HPDE6-E6E7 (cell line): ENCODE measurements around the gene MAP3K8.
"Not testable (repeated sequence)": the region's sequence is repeated elsewhere in the genome, so short reads cannot be mapped to it uniquely, and the experiment has no call there.

Experiments
- DNase-seq: peaks from one replicate; pipeline ENCODE4 v3.0.0; 2011; ENCODE audit warnings: missing footprints; ENCODE audit errors: extremely low spot score

Gene MAP3K8

DNA sequence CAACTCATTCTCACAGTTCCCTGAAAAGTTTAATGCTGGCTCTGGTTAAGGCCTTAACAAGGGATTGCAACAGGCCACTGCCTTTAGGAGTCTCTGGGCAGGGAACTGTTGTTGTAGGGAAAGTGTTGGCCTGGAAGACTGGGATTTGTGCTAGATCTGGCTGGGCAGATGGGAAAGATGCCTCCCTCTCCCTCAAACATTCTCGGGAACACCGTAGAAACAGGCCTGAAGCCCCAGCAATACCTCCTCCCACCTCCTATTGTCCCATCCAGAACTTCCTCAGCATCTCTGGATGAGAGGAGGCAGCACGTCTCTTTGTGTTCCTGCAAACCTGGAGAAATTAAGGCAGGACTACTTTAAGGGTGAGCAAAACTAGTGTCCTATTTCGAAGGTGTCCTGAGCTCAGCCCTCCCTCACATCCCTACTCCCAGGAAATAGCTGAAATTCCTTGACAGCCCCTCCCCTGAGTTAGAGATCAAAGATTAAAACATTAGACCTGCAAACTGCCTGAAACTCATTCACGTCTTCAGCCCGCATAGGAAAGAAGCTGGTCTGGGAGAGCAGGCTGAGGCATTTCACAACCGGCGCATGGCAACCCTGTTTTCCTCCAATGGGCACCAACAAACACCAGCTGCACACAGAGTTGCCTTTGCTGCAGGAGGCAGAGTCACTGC is 10.9 kb upstream of the MAP3K8 start:
- DNase-seq, result no peak

DNA sequence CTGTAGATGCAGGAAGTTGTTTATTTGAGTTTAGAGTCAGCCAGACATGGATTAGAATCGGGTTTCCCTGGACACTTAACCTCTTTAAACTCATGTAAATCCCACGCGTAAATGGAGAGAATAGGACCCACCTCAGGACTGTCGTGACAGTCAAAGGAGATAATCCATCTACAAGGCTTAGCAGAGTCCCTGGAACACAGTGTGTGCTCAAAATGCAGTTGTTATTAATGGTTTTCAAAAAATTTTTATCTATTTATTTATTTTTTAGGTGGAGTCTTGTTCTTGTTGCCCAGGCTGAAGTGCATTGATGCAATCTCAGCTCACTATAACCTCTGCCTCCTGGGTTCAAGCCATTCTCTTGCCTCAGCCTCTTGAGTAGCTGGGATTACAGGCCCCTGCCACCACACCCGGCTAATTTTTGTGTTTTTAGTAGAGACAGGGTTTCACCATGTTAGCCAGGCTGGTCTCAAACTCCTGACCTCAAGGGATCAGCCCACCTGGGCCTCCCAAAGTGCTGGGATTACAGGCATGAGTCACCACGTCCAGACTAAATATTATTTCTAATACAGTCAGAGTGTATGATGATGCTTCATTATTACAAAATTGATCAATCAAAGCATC is 10.2 kb upstream of the MAP3K8 start:
- DNase-seq, result not testable (repeated sequence)

DNA sequence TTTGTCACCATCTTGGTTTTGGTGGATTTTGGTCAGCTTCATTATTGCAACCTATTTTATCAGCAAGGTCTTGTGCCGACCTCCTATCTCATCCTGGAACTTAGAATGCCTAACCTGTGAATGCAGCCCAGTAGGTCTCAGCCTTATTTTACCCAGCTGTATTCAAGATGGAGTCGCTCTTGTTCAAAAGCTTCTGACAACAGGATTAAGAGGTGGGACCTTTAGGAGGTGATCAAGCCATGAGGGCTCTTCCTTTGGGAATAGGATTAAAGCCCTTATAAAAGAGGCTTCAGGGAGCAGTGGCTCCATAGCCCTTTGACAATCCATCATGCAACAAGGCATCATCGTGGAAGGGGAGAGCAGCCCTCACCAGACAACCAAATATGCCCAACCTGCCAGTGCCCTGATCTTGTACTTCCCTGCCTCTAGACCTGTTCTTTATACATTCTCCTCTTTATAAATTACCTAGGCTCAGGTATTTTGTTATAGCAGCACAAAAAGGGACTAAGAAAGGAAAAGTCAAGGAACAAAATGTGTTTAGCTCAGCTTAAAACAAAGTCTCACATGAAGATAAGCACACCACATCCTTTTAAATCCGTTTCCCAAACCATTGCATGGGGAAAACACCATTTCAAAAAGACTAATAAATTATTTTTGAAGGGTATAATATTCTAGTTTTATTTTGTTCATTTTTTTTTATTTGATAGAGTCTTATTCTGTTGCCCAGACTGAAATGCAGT is 8.5 kb upstream of the MAP3K8 start:
- DNase-seq, result no peak

- DNase-seq, result no peak
Observed at GRCh38 chr10:30430544-30431298, 3.3 kb upstream of the MAP3K8 start.

DNA sequence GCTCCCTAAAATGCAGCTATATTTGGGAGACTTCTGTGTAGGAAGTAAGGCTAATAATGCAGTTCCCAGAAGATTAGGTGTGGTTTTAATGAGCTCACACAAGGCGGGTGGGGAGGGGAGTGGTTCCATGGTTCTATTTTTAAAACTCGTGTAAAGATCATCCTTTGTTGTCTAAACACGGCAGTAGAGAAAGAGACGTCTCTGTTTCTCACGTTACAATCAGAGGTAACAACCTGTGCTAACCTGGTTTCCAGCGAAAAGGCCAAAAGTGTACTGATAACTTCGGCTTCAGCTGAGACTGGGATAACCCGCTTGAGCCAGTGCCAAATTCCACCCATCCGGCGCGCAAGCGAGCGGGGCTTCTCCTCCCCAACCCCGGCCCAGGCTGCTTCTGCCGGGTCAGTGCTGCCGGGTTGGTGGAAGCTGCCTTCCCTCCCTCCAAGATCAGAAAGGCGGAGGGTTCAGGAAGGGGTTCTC is 2.5 kb upstream of the MAP3K8 start:
- DNase-seq, result no peak

DNA sequence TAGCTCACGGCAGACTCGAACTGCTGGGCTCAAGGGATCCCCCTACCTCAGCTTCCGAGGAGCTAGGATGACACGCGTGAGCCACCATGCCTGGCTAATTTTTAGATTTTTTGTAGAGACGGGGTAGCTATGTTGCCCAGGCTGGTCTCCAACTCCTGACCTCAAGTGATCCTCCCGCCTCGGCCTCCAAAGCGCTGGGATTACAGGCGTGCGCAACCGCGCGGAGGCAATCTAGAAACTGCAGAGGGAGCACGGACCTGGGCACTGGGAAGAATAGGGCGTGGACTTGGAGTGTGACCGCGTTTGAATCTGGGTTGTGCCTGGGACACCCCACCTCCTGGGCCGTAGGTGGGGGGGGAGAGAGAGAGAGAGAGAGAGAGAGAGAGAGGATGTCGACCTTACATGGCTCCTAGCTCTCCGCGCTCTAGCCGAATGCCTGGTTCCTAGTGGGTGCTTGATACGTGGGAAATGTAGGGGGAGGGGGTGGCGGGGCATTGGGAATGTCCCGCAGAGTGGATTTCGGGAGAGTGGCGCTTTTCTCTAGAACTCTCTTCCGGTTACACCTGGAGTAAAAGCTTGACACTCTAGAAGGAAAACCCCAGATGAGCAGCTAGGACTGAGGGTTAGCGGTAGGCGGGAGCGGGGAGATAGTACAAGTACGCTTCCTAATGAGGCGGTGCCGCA is 1.2 kb upstream of the MAP3K8 start:
- no peak for DNase-seq

GRCh38 chr10:30433306-30433729 is 666 bp upstream of the MAP3K8 start:
- no peak for DNase-seq

GRCh38 chr10:30434273-30435072 is 489 bp downstream of the MAP3K8 start:
- DNase-seq, result no peak

GRCh38 chr10:30435073-30435422 is 1.1 kb downstream of the MAP3K8 start:
- DNase-seq, result no peak

DNA sequence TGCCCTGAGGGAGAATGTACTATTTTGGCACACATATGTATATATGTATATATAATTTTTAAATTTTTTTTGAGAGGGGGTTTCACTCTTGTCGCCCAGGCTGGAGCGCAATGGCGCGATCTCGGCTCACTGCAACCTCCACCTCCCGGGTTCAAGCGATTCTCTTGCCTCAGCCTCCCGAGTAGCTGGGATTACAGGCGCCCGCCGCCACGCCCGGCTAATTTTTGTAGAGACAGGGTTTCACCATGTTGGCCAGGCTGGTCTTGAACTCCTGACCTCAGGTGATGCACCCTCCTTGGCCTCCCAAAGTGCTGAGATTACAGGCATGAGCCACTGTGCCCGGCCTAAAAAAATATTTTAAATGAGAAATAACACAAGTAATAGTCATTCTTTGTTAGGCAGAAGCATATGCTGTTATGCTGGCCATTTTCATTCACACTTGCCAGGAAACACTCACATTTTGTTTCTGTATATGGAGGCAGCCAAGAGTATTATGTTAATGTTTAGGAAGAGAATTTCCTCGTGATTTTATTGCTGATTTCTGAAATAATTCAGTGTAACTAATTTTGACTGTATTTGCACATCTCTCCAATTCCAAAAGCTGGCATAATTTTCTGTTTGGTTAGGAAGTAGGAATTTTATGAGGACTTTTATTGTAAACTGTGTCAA is 1.6 kb downstream of the MAP3K8 start:
- not testable (repeated sequence) for DNase-seq

DNA sequence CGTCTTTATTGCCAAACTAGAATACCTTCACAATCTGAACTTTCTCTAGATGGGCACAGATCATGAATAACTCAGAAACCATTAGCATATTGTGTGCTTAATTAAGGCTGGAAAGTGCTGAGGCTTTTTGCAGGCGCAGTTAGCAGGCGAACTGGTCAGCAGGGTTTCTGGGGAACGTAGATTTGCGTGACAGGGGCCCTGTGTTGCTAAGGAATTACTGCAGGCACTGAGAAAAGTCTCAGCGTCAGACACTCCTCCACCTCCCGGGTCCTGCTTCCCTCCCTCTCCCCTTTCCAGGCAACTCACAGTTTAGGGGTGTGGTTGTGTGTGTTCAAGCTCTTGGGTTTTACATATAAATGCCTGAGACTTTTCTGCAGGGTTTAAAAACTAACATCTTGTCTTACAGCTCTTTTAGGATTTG is 2.2 kb downstream of the MAP3K8 start:
- no peak for DNase-seq

DNA sequence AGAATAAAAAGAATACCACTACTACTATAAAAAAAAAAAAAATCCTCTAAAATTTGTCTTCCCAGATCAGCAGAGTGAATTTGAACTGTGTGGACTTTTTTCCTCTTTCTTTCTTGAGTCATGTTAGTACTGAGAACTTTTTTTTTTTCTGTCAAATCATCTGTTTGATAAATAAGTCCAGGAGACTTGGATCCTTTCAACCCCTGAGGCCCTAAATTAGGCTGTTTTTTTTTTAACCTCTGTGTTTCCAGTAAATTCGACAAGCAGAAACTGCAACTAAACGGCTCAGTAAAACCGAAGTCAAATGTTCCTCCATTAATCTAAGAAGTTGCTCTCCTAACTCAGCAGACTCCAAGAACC is 2.7 kb downstream of the MAP3K8 start:
- DNase-seq, result no peak

DNA sequence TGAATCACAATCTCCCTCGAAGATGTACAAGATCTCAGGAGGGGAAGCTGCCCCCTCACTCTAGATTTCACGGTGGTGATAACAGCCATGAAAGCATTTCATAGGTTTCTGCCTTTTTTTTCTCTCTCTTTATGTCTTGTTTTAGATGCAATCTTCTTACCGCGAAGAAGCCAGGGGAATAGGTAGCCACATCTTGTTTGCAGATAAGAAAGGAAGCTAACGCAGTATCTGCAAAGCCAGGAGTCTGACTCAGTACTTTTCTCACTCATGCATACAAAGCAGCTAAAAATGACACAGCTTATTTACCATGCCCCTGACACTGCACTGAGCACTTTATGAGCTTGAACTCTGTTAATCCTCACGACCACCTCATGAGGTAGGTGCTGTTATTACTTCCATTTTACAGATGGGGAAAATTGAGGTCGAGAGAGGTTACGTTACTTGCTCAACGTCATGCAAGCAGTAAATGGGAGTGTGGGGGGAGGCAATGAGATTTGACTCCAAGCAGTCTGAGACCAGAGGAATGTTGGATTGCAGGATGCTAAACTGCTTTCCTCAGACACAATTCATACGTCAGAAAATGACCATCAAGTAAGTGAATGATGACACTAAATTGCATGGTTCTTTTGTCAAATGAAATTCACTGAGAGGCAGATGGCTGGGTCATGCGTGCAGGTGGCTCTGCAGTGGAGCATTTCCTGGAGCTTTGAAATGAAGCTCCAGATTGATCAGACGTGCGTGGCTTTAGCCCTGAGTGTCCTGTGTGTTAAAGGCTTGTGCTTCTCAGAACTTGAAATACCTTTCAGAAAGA is 3.3 kb downstream of the MAP3K8 start:
- no peak for DNase-seq

- no peak for DNase-seq
Observed at GRCh38 chr10:30438021-30438850, 4.3 kb downstream of the MAP3K8 start.

- no peak for DNase-seq
Observed at GRCh38 chr10:30439931-30440330, 5.9 kb downstream of the MAP3K8 start.

GRCh38 chr10:30442019-30442606 is 8.1 kb downstream of the MAP3K8 start:
- no peak for DNase-seq

DNA sequence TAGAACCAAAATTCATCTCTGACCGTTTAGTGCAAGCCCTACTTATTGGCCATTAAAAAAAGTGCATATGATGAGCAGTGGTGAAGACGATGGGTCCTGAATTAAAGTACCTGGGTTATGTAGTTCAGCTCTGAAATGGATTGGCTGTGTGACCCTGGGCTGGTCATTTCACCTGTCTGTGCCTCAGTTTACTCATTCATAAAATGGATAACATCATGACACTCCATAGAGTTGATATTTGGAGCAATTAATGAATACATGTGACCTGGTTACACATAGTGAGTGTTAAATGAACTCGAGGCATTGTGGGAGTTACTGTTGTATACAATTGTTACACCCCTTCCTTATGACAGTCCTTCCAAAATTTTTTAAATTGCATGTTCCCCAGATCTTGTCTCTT is 9.1 kb downstream of the MAP3K8 start:
- DNase-seq, result no peak

DNA sequence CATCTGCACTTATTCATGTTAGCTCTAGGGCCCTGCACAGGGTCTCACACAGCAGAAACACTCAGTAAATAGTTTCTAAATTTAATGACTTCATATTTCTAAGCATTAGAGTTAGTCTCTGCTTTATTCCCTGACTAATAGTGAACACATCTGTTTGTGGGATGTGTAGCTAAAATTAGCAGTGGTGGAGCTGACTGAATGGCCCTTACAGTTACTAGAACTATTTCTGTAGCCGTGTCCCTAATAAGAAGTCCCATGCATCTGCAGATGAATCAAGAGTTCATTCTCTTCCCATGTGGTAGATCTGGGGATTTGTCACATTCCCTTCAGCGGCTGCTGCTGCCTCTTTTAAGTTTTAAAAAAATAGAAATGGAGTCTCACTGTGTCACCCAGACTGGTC is 11.7 kb downstream of the MAP3K8 start:
- DNase-seq, result no peak
